Forelimb muscle (tissue), 1 donor: ENCODE data around the gene PTPN1. TPM values are rescaled to one million over a fixed set of nuclear protein-coding genes. Genes with fewer than 3 reads are reported as not detected.

Source experiments
- DNase-seq: peaks from one replicate; pipeline ENCODE4 v3.0.0-alpha.2; 2013; ENCODE audit warnings: low read depth
- polyA plus RNA-seq: library from polyadenylated mRNA; unstranded; fragments of 120-200 nt; gene quantifications from one replicate; pipeline ENCODE4 v1.2.1, GENCODE V29; 2013; ENCODE audit not compliant: insufficient read length

The PTPN1 gene
- polyA plus RNA-seq, 1 donor, result 18.1 TPM

GRCh38 chr20:50575865-50576720 is 65.9 kb downstream of the PTPN1 start:
- no peak for DNase-seq

- DNase-seq, result no peak
Measured at GRCh38 chr20:50577175-50578018, 67.2 kb downstream of the PTPN1 start.

- DNase-seq, result no peak
Measured at GRCh38 chr20:50578061-50578777, 68.0 kb downstream of the PTPN1 start.

- DNase-seq, result no peak
Measured at GRCh38 chr20:50578778-50579165, 68.6 kb downstream of the PTPN1 start.

- DNase-seq, result no peak
Measured at GRCh38 chr20:50579511-50579910, 69.3 kb downstream of the PTPN1 start.

GRCh38 chr20:50580016-50580747 is 70.0 kb downstream of the PTPN1 start:
- DNase-seq, result no peak

- no peak for DNase-seq
Measured at GRCh38 chr20:50580842-50581544, 70.8 kb downstream of the PTPN1 start.

GRCh38 chr20:50582092-50582491 is 71.9 kb downstream of the PTPN1 start:
- no peak for DNase-seq

- DNase-seq, result no peak
Measured at GRCh38 chr20:50582591-50583234, 72.5 kb downstream of the PTPN1 start.

GRCh38 chr20:50583442-50584150 is 73.4 kb downstream of the PTPN1 start:
- DNase-seq, result no peak

- DNase-seq, result no peak
Measured at GRCh38 chr20:50584687-50585086, 74.5 kb downstream of the PTPN1 start.

- DNase-seq, result no peak
Measured at GRCh38 chr20:50585214-50585613, 75.0 kb downstream of the PTPN1 start.

GRCh38 chr20:50585678-50586077 is 75.5 kb downstream of the PTPN1 start:
- no peak for DNase-seq

- DNase-seq, result no peak
Measured at GRCh38 chr20:50586531-50587232, 76.5 kb downstream of the PTPN1 start.

- DNase-seq, result no peak
Measured at GRCh38 chr20:50587291-50587961, 77.2 kb downstream of the PTPN1 start.

GRCh38 chr20:50588034-50588736 is 78.0 kb downstream of the PTPN1 start:
- no peak for DNase-seq

GRCh38 chr20:50589548-50590347 is 79.6 kb downstream of the PTPN1 start:
- no peak for DNase-seq
